HepG2 (cell line): ENCODE measurements around the gene LIMK2. TPM values are rescaled to one million over a fixed set of nuclear protein-coding genes. Genes with fewer than 3 reads are reported as not detected.

ENCODE experiments used
- ARID2 ChIP-seq: sonication (generic); formaldehyde crosslinking; IDR thresholded peaks from 2 replicates; pipeline ENCODE4 v1.8.1; 2022; ENCODE audit warnings: mild to moderate bottlenecking, missing genetic modification reagents, borderline replicate concordance
- ATM ChIP-seq: fragments of 450-650 bp; IDR thresholded peaks from 2 replicates; pipeline ENCODE4 v1.7.1; 2017; ENCODE audit warnings: mild to moderate bottlenecking, borderline replicate concordance
- KDM2A ChIP-seq: sonication (generic); formaldehyde crosslinking; IDR thresholded peaks from 2 replicates; pipeline ENCODE4 v1.4.0; 2020; ENCODE audit warnings: low read depth, missing genetic modification reagents, borderline replicate concordance
- PAX8 ChIP-seq: sonication (generic); formaldehyde crosslinking; IDR thresholded peaks from 2 replicates; pipeline ENCODE4 v1.8.0; 2022; ENCODE audit warnings: mild to moderate bottlenecking, missing genetic modification reagents, borderline replicate concordance
- RAD51 ChIP-seq: fragments of 450-650 bp; IDR thresholded peaks from 2 replicates; pipeline ENCODE4 v1.6.1; 2016; ENCODE audit warnings: borderline replicate concordance
- RORA ChIP-seq: sonication (generic); formaldehyde crosslinking; IDR thresholded peaks from 2 replicates; pipeline ENCODE4 v1.5.0; 2020; ENCODE audit warnings: mild to moderate bottlenecking, missing genetic modification reagents, moderate library complexity
- RXRA ChIP-seq: sonication (generic); formaldehyde crosslinking; IDR thresholded peaks from 2 replicates; pipeline ENCODE4 v1.5.1; 2020; ENCODE audit warnings: missing genetic modification reagents
- YEATS2 ChIP-seq: sonication (generic); formaldehyde crosslinking; IDR thresholded peaks from 2 replicates; pipeline ENCODE4 v1.4.0; 2020; ENCODE audit warnings: missing genetic modification reagents, borderline replicate concordance
- ZNF431 ChIP-seq: sonication (generic); formaldehyde crosslinking; IDR thresholded peaks from 2 replicates; pipeline ENCODE4 v1.9.0; 2022; ENCODE audit warnings: missing genetic modification reagents, low read depth, mild to moderate bottlenecking, borderline replicate concordance
- ZNF883 ChIP-seq: sonication (generic); formaldehyde crosslinking; IDR thresholded peaks from 2 replicates; pipeline ENCODE4 v1.5.1; 2020; ENCODE audit warnings: mild to moderate bottlenecking, missing genetic modification reagents; ENCODE audit errors: not compliant biosample characterization
- polyA plus RNA-seq, 8 experiments: library from polyadenylated mRNA; depleted of rRNA in 3 of 8; stranded (reverse) in 7 of 8; unstranded in 1 of 8; fragments of >200 nt; fragmentation: Illumina TruSeq in 4 of 8; extraction: Trizol in 4 of 8; gene quantifications; 2 replicates each; pipeline versions ENCODE4 v1.2.1 to v1.2.3, GENCODE V29; 2011 to 2016; ENCODE audit warnings: low read depth in 4 of 8, missing spikeins in 1 of 8, mixed read lengths in 1 of 8; ENCODE audit not compliant: insufficient read depth in 1 of 8
- total RNA-seq, 5 experiments: library from RNA; depleted of rRNA; stranded (reverse); fragments of >200 nt; fragmentation: Illumina TruSeq; extraction: Trizol; gene quantifications; 2 replicates each; pipeline ENCODE4 v1.2.3, GENCODE V29; 2016; ENCODE audit warnings: low read depth in 1 of 5
- TF ChIP-seq, protein P1 (sequence below): sonication (generic); formaldehyde crosslinking; IDR thresholded peaks from one replicate; pipeline ENCODE4 v1.5.1; 2020; ENCODE audit warnings: mild to moderate bottlenecking, missing genetic modification reagents; ENCODE audit errors: not compliant biosample characterization
- TF ChIP-seq, protein P2 (sequence below): IDR thresholded peaks from 2 replicates; pipeline ENCODE4 v1.6.1; 2016; ENCODE audit warnings: low read depth
- TF ChIP-seq, protein P3 (sequence below): sonication (generic); IDR thresholded peaks from 2 replicates; pipeline ENCODE4 v1.6.1; 2016; ENCODE audit warnings: low read depth, borderline replicate concordance
- TF ChIP-seq, protein P4 (sequence below): sonication (generic); formaldehyde crosslinking; IDR thresholded peaks from 2 replicates; pipeline ENCODE4 v1.8.1; 2023; ENCODE audit warnings: mild to moderate bottlenecking, missing genetic modification reagents

Gene LIMK2
- total and polyA plus RNA-seq, 2 of the 13 experiments (the other 11 are each of a cell fraction or from before 2014, with no cell fraction given): 20.9 to 29.8 TPM

DNA sequence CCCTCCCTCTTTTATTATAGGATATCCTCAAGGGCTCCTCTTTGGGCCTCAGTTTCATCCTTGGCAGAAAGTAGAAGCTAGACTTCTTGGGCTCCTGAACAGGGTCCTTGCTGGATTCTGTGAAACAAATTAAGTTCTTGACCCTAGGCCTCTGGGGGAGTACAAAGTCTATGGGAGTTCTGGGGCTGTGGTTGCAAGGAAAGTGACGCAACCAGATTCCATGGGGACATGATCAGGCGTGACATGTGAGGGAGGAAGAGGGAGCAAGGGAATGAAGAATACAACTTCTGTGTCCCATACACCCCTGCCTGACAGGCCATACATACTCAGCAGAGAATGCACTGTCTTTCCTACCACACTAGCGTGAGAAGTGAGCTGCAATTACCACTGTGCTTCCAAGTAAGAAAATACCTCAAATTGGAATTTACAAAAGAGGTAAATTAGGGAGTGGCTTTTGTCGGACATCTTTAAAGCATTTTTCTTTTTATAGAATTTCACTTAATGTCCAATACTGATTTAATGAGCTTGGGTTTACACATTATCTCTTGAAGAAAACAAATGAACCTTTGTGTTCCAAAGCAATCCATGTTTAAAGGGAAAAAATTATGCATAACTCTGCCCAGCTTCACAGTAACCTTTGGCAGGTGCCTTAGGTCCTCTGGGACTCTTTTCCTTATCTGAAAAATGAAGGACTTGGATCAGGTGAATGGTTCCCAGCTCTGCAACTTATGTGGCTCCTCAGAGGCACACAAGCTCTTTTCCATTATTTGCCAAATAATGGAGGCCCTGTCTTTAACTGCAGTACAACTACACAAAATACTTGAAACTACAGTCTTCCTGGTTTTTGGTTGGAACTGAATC, 38.9 kb downstream of the LIMK2 start (continued):
- TF ChIP-seq, protein P1, sequence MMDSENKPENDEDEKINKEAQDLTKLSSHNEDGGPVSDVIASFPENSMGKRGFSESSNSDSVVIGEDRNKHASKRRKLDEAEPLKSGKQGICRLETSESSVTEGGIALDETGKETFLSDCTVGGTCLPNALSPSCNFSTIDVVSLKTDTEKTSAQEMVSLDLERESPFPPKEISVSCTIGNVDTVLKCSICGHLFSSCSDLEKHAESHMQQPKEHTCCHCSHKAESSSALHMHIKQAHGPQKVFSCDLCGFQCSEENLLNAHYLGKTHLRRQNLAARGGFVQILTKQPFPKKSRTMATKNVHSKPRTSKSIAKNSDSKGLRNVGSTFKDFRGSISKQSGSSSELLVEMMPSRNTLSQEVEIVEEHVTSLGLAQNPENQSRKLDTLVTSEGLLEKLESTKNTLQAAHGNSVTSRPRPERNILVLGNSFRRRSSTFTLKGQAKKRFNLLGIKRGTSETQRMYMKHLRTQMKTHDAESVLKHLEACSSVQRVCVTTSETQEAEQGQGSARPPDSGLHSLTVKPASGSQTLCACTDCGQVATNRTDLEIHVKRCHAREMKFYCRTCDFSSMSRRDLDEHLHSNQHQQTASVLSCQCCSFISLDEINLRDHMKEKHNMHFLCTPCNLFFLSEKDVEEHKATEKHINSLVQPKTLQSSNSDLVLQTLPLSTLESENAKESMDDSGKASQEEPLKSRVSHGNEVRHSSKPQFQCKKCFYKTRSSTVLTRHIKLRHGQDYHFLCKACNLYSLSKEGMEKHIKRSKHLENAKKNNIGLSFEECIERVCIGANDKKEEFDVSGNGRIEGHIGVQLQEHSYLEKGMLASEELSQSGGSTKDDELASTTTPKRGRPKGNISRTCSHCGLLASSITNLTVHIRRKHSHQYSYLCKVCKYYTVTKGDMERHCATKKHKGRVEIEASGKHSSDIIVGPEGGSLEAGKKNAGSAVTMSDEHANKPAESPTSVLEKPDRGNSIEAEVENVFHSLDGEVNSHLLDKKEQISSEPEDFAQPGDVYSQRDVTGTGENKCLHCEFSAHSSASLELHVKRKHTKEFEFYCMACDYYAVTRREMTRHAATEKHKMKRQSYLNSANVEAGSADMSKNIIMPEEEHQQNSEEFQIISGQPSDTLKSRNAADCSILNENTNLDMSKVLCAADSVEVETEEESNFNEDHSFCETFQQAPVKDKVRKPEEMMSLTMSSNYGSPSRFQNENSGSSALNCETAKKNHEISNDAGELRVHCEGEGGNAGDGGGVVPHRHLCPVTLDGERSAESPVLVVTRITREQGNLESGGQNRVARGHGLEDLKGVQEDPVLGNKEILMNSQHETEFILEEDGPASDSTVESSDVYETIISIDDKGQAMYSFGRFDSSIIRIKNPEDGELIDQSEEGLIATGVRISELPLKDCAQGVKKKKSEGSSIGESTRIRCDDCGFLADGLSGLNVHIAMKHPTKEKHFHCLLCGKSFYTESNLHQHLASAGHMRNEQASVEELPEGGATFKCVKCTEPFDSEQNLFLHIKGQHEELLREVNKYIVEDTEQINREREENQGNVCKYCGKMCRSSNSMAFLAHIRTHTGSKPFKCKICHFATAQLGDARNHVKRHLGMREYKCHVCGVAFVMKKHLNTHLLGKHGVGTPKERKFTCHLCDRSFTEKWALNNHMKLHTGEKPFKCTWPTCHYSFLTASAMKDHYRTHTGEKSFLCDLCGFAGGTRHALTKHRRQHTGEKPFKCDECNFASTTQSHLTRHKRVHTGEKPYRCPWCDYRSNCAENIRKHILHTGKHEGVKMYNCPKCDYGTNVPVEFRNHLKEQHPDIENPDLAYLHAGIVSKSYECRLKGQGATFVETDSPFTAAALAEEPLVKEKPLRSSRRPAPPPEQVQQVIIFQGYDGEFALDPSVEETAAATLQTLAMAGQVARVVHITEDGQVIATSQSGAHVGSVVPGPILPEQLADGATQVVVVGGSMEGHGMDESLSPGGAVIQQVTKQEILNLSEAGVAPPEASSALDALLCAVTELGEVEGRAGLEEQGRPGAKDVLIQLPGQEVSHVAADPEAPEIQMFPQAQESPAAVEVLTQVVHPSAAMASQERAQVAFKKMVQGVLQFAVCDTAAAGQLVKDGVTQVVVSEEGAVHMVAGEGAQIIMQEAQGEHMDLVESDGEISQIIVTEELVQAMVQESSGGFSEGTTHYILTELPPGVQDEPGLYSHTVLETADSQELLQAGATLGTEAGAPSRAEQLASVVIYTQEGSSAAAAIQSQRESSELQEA (CRISPR knock-in tag): no peak
- no peak for TF ChIP-seq ZNF431 (CRISPR knock-in tag)
- TF ChIP-seq RORA: no peak
- no peak for TF ChIP-seq PAX8 (CRISPR knock-in tag)
- TF ChIP-seq RXRA: peak; percentile 40; the same call in 1 of the 2 replicates
- no peak for TF ChIP-seq ARID2 (CRISPR knock-in tag)
- TF ChIP-seq ATM: no peak
- no peak for TF ChIP-seq KDM2A (CRISPR knock-in tag)
- TF ChIP-seq, protein P2, sequence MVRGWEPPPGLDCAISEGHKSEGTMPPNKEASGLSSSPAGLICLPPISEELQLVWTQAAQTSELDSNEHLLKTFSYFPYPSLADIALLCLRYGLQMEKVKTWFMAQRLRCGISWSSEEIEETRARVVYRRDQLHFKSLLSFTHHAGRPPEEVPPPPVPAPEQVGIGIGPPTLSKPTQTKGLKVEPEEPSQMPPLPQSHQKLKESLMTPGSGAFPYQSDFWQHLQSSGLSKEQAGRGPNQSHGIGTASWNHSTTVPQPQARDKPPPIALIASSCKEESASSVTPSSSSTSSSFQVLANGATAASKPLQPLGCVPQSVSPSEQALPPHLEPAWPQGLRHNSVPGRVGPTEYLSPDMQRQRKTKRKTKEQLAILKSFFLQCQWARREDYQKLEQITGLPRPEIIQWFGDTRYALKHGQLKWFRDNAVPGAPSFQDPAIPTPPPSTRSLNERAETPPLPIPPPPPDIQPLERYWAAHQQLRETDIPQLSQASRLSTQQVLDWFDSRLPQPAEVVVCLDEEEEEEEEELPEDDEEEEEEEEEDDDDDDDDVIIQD: no peak
- no peak for TF ChIP-seq RAD51
- TF ChIP-seq, protein P3, sequence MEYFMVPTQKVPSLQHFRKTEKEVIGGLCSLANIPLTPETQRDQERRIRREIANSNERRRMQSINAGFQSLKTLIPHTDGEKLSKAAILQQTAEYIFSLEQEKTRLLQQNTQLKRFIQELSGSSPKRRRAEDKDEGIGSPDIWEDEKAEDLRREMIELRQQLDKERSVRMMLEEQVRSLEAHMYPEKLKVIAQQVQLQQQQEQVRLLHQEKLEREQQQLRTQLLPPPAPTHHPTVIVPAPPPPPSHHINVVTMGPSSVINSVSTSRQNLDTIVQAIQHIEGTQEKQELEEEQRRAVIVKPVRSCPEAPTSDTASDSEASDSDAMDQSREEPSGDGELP: no peak
- no peak for TF ChIP-seq YEATS2
- TF ChIP-seq, protein P4, sequence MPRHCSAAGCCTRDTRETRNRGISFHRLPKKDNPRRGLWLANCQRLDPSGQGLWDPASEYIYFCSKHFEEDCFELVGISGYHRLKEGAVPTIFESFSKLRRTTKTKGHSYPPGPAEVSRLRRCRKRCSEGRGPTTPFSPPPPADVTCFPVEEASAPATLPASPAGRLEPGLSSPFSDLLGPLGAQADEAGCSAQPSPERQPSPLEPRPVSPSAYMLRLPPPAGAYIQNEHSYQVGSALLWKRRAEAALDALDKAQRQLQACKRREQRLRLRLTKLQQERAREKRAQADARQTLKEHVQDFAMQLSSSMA (CRISPR knock-in tag): no peak
- TF ChIP-seq ZNF883: no peak
